ENCODE data around the gene RICTOR. TPM values are rescaled to one million over a fixed set of nuclear protein-coding genes. Genes with fewer than 3 reads are reported as not detected.

The RICTOR gene
- total and polyA plus RNA-seq, 9 of the 15 experiments (the other 6 are each of a cell fraction or from before 2014, with no cell fraction given): 13.9 to 46.6 (median 22.6) TPM

DNA sequence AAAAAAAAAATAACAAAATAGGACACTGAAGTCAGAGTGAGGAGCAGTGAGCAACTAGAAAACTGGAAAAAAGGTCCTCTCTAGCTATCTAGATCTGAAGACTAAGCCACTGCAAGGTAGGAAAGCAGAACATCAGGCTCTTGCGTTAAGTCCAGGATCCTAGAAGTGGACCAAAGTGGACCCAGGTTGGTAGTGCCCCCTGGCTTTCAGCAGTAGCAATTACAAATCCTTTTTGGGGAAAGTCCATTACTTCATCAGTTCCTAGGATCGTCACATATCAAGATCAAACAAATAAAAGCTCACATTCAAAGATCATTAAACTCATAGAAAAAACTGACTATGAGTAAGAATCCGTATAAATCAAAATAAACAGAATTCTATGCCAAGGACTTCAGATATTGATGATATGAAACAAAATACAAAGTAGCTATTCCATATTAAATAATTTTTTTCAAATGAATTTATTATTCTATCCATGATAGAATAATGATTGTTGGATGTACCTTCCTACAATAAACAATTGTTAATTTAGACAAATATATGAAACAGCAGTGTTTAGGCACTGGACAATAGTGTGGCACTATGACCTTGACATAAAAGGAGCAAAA, 6.5 kb upstream of the RICTOR start (continued):
- TF ChIP-seq, protein P1, sequence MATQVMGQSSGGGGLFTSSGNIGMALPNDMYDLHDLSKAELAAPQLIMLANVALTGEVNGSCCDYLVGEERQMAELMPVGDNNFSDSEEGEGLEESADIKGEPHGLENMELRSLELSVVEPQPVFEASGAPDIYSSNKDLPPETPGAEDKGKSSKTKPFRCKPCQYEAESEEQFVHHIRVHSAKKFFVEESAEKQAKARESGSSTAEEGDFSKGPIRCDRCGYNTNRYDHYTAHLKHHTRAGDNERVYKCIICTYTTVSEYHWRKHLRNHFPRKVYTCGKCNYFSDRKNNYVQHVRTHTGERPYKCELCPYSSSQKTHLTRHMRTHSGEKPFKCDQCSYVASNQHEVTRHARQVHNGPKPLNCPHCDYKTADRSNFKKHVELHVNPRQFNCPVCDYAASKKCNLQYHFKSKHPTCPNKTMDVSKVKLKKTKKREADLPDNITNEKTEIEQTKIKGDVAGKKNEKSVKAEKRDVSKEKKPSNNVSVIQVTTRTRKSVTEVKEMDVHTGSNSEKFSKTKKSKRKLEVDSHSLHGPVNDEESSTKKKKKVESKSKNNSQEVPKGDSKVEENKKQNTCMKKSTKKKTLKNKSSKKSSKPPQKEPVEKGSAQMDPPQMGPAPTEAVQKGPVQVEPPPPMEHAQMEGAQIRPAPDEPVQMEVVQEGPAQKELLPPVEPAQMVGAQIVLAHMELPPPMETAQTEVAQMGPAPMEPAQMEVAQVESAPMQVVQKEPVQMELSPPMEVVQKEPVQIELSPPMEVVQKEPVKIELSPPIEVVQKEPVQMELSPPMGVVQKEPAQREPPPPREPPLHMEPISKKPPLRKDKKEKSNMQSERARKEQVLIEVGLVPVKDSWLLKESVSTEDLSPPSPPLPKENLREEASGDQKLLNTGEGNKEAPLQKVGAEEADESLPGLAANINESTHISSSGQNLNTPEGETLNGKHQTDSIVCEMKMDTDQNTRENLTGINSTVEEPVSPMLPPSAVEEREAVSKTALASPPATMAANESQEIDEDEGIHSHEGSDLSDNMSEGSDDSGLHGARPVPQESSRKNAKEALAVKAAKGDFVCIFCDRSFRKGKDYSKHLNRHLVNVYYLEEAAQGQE (IDR thresholded peaks at IDR 0.05; ENCODE audit: borderline replicate concordance): peak; percentile 85
- TF ChIP-seq, protein P1 (CRISPR knock-in tag; IDR thresholded peaks at IDR 0.05; ENCODE audit: low read depth): no peak
- TF ChIP-seq, protein P2, sequence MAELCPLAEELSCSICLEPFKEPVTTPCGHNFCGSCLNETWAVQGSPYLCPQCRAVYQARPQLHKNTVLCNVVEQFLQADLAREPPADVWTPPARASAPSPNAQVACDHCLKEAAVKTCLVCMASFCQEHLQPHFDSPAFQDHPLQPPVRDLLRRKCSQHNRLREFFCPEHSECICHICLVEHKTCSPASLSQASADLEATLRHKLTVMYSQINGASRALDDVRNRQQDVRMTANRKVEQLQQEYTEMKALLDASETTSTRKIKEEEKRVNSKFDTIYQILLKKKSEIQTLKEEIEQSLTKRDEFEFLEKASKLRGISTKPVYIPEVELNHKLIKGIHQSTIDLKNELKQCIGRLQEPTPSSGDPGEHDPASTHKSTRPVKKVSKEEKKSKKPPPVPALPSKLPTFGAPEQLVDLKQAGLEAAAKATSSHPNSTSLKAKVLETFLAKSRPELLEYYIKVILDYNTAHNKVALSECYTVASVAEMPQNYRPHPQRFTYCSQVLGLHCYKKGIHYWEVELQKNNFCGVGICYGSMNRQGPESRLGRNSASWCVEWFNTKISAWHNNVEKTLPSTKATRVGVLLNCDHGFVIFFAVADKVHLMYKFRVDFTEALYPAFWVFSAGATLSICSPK (IDR thresholded peaks at IDR 0.05; ENCODE audit: borderline replicate concordance): 0 out of 2 replicates have a peak, but pooled peaks have one; percentile 42
- TF ChIP-seq SIX5 (IDR thresholded peaks at IDR 0.05; ENCODE audit: borderline replicate concordance in 1 of 2, insufficient read depth in 1 of 2, low read depth in 1 of 2, low read length in 2 of 2) (no peak), SNRNP70 (optimal IDR thresholded peaks at IDR 0.05; ENCODE audit: low read depth, low read length) (no peak), KAT2B (IDR thresholded peaks at IDR 0.05; ENCODE audit: low read depth, low read length) (no peak), FOSL1 (tag; conservative IDR thresholded peaks at IDR 0.05) (peak; percentile 46), PRPF4 (IDR thresholded peaks at IDR 0.05; ENCODE audit: insufficient read depth, low read depth, low read length, poor library complexity, severe bottlenecking) (no peak), GABPA (tag; conservative IDR thresholded peaks at IDR 0.05; ENCODE audit: low read depth) (no peak), CAMTA2 (CRISPR knock-in tag; conservative IDR thresholded peaks at IDR 0.05) (no peak), JUND (IDR thresholded peaks at IDR 0.05; ENCODE audit: borderline replicate concordance, low read depth, low read length) (peak; percentile 22; the same call in 1 of the 2 replicates), JUND (tag; IDR thresholded peaks at IDR 0.05; ENCODE audit: borderline replicate concordance, low read depth, low read length) (peak; percentile 52; the same call in 1 of the 3 replicates), TRIM24 (IDR thresholded peaks at IDR 0.05) (peak in 1 of 2 experiments; percentile 6; a peak in 1 of 4 replicates), JUN (IDR thresholded peaks at IDR 0.05; ENCODE audit: borderline replicate concordance, low read depth, low read length) (no peak), JUN (CRISPR knock-in tag; IDR thresholded peaks at IDR 0.05; ENCODE audit: borderline replicate concordance) (no peak), EHMT2 (IDR thresholded peaks at IDR 0.05) (0 out of 2 replicates have a peak, but pooled peaks have one; percentile 49)
